H1 (cell line): ENCODE data around the gene TSPAN8. TPM values are rescaled to one million over a fixed set of nuclear protein-coding genes. Genes with fewer than 3 reads are reported as not detected.

Experiments used
- EP300 ChIP-seq, 2 experiments: IDR thresholded peaks; 1 replicate in 1 of 2; 2 replicates in 1 of 2; pipeline ENCODE4 v1.6.1; 2011 to 2012; ENCODE audit warnings: low read depth in 2 of 2, low read length in 2 of 2, mild to moderate bottlenecking in 2 of 2, borderline replicate concordance in 1 of 2, inconsistent platforms in 1 of 2, moderate library complexity in 1 of 2
- JUN ChIP-seq: IDR thresholded peaks from 2 replicates; pipeline ENCODE4 v1.6.1; 2011; ENCODE audit warnings: low read depth, mild to moderate bottlenecking, improper control_type of control experiment, low read length
- KDM4A ChIP-seq: IDR thresholded peaks from one replicate; pipeline ENCODE4 v1.7.1; 2012; ENCODE audit warnings: low read depth, mild to moderate bottlenecking, moderate library complexity, low read length, inconsistent platforms; ENCODE audit not compliant: severe bottlenecking
- PHF8 ChIP-seq: fragments of 200-600 bp; sonication (generic); conservative IDR thresholded peaks from 2 replicates; pipeline ENCODE4 v1.7.1; 2012; ENCODE audit warnings: low read depth, mild to moderate bottlenecking, inconsistent platforms, low read length, moderate library complexity
- RAD21 ChIP-seq, 2 experiments: IDR thresholded peaks in 1 of 2; conservative IDR thresholded peaks in 1 of 2; 2 replicates each; pipeline ENCODE4 v1.6.1; 2011; ENCODE audit warnings: low read depth in 2 of 2, low read length in 2 of 2, improper control_type of control experiment in 1 of 2, inconsistent platforms in 1 of 2, mild to moderate bottlenecking in 1 of 2, moderate library complexity in 1 of 2
- RBBP5 ChIP-seq: IDR thresholded peaks from 2 replicates; pipeline ENCODE4 v1.7.1; 2012; ENCODE audit warnings: low read depth, mild to moderate bottlenecking, inconsistent platforms, low read length, moderate library complexity, borderline replicate concordance
- SAP30 ChIP-seq: fragments of 300-600 bp; sonication (generic); IDR thresholded peaks from 2 replicates; pipeline ENCODE4 v1.7.1; 2012; ENCODE audit warnings: low read length, moderate library complexity, mild to moderate bottlenecking, inconsistent platforms; ENCODE audit not compliant: insufficient read depth, insufficient replicate concordance
- SP4 ChIP-seq: IDR thresholded peaks from 2 replicates; pipeline ENCODE4 v1.6.1; 2012; ENCODE audit warnings: low read length, inconsistent platforms
- SUZ12 ChIP-seq: fragments of 200-600 bp; sonication (generic); IDR thresholded peaks from 2 replicates; pipeline ENCODE4 v1.6.1; 2012; ENCODE audit warnings: mild to moderate bottlenecking, inconsistent platforms, low read length, moderate library complexity, mixed read lengths
- polyA plus RNA-seq, 7 experiments: library from polyadenylated mRNA; depleted of rRNA in 3 of 7; stranded (reverse) in 5 of 7; unstranded in 2 of 7; fragments of >200 nt in 5 of 7; fragments of 200-250 nt in 2 of 7; gene quantifications; 1 replicate in 5 of 7; 2 replicates in 1 of 7; 4 replicates in 1 of 7; pipeline versions ENCODE4 v1.2.1 to v1.2.3, GENCODE V29; 2011 to 2013; ENCODE audit warnings: missing spikeins in 2 of 7, mixed read lengths in 2 of 7
- total RNA-seq: library from RNA; stranded (reverse); fragmentation: NEBNext Ultra II Directional; extraction: Animal tissue kit (Norgen Biotek cat#: 25700); gene quantifications from 2 replicates; pipeline ENCODE4 v1.2.1, GENCODE V29; 2021
- TF ChIP-seq, protein P1 (sequence below): fragments of 300-600 bp; sonication (generic); IDR thresholded peaks from 2 replicates; pipeline ENCODE4 v1.7.1; 2012; ENCODE audit warnings: low read length, moderate library complexity, mild to moderate bottlenecking, inconsistent platforms; ENCODE audit not compliant: insufficient replicate concordance

Gene TSPAN8
- total and polyA plus RNA-seq, 2 of the 8 experiments (the other 6 are each of a cell fraction or from before 2014, with no cell fraction given) = not detected

GRCh38 chr12:71124835-71125460 is 32.9 kb downstream of the TSPAN8 start (continued):
- TF ChIP-seq, protein P1, sequence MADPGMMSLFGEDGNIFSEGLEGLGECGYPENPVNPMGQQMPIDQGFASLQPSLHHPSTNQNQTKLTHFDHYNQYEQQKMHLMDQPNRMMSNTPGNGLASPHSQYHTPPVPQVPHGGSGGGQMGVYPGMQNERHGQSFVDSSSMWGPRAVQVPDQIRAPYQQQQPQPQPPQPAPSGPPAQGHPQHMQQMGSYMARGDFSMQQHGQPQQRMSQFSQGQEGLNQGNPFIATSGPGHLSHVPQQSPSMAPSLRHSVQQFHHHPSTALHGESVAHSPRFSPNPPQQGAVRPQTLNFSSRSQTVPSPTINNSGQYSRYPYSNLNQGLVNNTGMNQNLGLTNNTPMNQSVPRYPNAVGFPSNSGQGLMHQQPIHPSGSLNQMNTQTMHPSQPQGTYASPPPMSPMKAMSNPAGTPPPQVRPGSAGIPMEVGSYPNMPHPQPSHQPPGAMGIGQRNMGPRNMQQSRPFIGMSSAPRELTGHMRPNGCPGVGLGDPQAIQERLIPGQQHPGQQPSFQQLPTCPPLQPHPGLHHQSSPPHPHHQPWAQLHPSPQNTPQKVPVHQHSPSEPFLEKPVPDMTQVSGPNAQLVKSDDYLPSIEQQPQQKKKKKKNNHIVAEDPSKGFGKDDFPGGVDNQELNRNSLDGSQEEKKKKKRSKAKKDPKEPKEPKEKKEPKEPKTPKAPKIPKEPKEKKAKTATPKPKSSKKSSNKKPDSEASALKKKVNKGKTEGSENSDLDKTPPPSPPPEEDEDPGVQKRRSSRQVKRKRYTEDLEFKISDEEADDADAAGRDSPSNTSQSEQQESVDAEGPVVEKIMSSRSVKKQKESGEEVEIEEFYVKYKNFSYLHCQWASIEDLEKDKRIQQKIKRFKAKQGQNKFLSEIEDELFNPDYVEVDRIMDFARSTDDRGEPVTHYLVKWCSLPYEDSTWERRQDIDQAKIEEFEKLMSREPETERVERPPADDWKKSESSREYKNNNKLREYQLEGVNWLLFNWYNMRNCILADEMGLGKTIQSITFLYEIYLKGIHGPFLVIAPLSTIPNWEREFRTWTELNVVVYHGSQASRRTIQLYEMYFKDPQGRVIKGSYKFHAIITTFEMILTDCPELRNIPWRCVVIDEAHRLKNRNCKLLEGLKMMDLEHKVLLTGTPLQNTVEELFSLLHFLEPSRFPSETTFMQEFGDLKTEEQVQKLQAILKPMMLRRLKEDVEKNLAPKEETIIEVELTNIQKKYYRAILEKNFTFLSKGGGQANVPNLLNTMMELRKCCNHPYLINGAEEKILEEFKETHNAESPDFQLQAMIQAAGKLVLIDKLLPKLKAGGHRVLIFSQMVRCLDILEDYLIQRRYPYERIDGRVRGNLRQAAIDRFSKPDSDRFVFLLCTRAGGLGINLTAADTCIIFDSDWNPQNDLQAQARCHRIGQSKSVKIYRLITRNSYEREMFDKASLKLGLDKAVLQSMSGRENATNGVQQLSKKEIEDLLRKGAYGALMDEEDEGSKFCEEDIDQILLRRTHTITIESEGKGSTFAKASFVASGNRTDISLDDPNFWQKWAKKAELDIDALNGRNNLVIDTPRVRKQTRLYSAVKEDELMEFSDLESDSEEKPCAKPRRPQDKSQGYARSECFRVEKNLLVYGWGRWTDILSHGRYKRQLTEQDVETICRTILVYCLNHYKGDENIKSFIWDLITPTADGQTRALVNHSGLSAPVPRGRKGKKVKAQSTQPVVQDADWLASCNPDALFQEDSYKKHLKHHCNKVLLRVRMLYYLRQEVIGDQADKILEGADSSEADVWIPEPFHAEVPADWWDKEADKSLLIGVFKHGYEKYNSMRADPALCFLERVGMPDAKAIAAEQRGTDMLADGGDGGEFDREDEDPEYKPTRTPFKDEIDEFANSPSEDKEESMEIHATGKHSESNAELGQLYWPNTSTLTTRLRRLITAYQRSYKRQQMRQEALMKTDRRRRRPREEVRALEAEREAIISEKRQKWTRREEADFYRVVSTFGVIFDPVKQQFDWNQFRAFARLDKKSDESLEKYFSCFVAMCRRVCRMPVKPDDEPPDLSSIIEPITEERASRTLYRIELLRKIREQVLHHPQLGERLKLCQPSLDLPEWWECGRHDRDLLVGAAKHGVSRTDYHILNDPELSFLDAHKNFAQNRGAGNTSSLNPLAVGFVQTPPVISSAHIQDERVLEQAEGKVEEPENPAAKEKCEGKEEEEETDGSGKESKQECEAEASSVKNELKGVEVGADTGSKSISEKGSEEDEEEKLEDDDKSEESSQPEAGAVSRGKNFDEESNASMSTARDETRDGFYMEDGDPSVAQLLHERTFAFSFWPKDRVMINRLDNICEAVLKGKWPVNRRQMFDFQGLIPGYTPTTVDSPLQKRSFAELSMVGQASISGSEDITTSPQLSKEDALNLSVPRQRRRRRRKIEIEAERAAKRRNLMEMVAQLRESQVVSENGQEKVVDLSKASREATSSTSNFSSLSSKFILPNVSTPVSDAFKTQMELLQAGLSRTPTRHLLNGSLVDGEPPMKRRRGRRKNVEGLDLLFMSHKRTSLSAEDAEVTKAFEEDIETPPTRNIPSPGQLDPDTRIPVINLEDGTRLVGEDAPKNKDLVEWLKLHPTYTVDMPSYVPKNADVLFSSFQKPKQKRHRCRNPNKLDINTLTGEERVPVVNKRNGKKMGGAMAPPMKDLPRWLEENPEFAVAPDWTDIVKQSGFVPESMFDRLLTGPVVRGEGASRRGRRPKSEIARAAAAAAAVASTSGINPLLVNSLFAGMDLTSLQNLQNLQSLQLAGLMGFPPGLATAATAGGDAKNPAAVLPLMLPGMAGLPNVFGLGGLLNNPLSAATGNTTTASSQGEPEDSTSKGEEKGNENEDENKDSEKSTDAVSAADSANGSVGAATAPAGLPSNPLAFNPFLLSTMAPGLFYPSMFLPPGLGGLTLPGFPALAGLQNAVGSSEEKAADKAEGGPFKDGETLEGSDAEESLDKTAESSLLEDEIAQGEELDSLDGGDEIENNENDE = no peak
- TF ChIP-seq RAD21 (IDR thresholded peaks at IDR 0.05 in 1 of 2, conservative IDR thresholded peaks at IDR 0.05 in 1 of 2; ENCODE audit: low read depth in 2 of 2, low read length in 2 of 2) (no peak), RBBP5 (no peak), SUZ12 (no peak), PHF8 (no peak), EP300 (IDR thresholded peaks at IDR 0.05; ENCODE audit: borderline replicate concordance in 1 of 2, low read depth in 2 of 2, low read length in 2 of 2) (no peak), SAP30 (no peak), KDM4A (no peak), JUN (no peak), SP4 (no peak)
